ENCODE data around the gene ANGEL2.
"Not testable (repeated sequence)": the region's sequence is repeated elsewhere in the genome, so short reads cannot be mapped to it uniquely, and the experiment has no call there.

Gene ANGEL2, protein sequence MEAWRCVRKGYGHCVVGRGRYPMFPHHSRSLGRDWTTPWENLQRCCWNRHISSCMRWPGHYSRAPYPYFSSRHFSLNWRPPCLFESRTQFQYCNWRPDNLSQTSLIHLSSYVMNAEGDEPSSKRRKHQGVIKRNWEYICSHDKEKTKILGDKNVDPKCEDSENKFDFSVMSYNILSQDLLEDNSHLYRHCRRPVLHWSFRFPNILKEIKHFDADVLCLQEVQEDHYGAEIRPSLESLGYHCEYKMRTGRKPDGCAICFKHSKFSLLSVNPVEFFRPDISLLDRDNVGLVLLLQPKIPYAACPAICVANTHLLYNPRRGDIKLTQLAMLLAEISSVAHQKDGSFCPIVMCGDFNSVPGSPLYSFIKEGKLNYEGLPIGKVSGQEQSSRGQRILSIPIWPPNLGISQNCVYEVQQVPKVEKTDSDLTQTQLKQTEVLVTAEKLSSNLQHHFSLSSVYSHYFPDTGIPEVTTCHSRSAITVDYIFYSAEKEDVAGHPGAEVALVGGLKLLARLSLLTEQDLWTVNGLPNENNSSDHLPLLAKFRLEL

DNA sequence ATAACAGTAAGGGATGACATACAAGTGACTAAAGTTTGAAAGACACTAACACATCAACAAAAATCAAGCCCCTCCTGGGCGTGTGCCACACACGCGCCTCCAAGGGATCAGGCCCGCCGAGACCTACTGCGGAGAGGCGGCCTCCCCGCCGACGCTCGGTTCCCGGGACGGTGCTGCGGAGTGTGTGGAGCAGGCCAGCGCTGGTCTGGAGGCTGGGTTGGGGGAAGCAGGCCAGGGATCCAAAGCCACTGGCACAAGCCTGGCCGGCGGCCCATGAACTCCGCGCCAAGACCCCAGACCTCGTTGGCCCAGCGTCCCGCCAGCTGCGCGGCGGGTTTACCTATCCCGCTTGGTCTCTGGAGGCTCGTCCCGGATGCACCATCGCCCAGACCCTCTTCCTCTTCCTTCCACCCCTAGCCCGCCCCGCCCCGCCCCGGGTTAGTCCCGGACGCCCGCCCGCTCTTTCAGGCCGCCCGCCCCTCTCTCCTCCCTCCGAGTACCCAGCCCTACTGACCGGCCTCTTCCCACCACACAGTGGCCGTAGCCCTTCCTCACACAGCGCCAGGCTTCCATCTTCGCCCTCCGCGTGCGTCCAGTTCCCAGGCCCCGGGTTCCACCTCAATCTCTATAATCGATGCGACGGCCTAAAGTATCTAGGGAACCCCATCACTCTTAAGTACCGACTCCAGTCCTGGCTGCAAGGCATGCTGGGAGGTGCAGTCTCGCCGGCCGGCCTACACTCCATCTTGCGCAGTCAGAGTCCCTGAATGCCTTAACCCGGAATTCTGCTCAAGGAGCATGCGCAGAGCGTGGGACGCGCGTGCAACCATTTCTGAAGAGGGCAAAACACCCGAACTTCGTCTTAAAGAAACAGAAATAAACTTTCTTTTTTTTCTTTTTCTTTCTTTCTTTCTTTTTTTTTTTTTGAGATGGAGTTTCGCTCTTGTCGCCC, at the start of gene ANGEL2:
Gene ANGEL2 (minus strand): TSS at position 769 of the 952 bp plus-strand sequence. CDS start 196 bp downstream, at position 573.
- peak; percentile 97 for DNase-seq

DNA sequence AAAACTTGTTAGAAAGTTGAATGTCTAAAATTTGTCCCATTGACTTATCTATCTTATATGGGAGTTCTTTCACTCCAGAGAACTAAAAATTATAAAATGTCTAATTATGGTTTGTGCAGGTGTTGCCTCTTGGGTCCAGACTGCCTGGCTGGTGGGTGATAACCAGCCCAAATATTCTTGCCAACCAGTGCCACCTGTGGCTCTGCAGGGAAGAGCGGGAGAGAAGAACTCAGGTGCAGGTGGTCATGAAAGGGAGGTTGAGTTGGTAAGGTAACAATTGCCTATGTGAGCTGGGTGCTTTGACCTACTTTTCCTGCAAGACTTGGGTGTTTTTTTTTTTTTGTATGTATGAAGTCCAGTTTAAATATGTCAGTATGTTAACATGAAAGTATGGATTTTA, 45.6 kb upstream of the ANGEL2 start:
- DNase-seq: no peak

DNA sequence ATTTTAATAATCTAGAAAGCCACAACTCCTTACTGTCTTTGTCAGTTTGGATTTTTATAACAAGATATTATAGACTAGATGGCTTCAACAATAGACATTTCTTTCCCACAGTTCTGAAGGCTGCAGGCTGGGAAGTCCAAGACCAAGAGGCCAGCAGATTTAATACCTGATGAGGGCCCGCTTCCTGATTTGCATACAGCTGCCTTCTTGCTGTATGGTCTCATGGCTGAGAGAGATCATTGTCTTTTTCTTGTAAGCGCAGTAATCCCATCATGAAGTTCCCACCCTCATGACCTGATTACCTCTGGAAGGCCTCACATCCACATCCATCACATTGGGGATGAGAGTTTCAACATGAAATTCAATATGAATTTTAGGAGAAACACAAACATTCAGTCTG, 45.2 kb upstream of the ANGEL2 start:
- DNase-seq: no peak

DNA sequence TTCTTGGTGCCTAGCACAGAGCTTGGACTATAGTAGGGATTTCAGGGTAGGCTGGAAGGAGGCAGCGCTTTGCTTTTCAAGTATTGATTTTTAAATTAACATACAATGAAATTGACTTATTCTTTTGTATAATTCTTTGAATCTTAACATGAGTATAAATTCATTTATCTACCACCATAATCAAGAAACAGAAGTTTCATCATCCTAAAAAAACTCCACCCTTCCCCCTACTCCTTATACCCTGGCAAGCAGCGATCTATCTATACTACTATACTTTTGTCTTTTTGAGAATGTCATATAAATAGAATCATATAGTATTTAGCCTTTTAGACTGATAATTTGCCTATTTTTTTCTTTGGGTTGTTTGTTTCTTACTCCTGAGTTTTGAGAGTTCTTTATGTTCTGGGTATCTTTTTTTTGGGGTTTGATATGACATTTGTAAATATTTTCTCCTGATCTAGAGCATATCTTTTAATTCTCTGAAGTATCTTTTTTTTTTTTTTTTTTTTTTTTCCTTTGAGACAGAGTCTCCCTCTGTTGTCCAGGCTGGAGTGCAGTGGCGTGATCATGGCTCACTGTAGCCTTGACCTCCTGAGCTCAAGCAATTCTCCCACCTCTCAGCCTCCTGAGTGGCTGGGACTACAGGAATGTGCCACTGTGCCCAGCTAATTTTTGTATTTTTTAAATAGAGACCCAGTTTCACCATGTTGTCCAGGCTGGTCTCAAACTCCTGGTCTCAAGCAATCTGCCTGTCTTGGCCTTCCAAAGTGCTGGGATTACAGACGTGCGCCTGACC, 41.8 kb upstream of the ANGEL2 start:
- no peak for DNase-seq

DNA sequence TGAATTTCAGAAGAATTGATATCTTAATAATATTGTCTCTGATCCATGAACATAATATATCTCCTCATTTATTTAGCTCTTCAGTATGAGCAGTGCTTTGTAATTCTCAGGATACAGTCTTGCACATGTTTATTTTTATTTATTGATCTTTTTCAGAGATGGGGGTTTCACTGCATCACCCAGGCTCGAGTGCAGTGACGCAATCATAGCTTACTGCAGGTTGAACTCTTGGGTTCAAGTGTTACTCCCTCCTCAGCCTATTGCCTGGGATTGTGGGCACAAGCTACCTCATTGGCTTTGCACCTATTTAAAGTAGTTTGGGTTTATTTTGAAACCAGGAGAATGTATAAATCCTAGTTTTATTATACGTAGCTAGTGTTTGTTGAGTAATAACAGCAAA, 40.1 kb upstream of the ANGEL2 start:
- no peak for DNase-seq

DNA sequence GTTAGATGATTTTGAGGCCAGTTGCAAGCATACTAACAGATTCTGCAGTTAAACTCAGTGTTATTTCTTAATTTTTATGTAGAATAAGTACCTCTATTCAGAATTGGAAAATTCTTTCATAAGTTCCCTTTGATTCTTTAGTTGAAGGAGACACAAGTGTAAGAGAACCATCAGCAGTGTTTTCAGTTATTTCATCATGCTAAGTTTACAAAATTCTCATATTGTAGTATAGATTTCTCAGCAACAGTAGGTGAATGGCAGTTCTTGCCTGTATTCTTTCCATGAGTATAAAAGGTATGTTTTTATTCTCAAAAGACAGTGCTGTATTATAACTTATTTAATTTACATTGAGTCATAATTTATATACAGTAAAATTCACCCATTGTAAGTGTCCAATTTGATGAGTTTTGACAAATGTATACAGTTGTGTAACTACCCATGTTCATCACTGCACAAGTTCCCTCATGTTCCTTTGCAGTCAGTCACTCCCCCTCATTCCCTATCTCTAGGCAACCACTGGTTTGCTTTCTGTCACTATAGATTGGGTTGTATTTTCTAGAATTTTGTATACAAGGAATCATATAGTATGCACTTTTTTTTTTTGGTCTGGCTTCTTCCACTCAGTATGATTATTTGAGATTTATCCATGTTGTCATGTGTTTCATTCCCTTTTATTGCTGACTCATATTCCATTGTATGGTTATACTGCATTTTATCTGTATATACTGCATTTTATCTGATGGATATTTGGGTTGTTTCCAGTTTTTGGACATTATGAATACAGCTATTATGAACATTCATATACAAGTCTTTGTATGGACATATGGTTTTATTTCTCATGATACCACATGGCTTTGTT, 39.3 kb upstream of the ANGEL2 start:
- DNase-seq: no peak

DNA sequence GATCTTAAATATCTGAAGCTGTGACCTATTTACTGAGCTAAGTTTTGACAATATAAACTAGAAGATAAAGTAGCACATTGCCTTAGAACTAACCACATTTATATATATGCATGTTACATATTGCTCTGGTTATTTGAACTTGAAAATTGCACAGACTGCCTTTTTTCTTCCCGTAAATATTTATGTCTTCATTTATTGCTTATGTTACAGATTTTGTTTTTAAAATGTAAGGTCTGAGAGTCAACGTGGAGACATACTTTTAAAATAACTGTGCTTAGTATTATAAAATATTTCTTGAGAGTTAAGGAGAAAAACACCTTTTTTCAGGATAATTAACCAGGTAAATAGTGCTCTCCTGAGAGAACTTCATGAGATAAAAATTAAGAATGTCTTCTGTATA, 38.5 kb upstream of the ANGEL2 start:
- DNase-seq: no peak

DNA sequence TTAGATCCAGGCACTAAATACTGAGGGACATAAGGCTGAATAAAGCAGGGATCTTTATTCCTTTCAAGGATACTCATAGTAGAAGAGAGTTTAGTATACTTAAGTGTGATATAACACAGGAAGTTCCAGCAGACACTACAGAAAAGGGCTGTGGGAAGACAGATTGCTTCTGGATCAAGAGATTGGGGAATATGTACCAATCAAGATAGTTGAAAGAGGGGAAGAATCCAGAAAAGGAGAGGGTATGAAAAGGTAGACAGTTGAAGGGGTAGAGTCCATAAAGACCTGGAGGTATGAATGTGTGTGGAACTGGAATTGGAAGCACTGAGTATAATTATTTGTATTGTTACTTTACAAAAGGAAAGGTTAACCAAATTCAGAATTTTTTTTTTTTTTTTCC, 37.8 kb upstream of the ANGEL2 start:
- DNase-seq: no peak

DNA sequence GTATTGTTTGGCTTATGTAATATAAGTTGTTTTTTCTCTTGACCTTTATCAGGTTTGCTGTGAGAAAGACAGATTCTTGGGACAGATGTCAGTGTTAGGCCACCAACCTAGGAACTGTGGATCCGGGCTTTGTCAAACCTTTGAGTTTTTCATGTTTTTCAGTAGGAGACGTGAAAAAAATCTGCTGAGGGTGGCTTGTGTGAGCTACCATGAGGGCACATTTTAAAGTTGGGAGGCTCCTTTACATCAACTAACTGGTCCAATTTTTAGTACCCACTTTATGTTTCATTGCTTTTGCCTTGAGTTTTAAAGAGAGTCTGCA, 36.2 kb upstream of the ANGEL2 start:
- DNase-seq: no peak

DNA sequence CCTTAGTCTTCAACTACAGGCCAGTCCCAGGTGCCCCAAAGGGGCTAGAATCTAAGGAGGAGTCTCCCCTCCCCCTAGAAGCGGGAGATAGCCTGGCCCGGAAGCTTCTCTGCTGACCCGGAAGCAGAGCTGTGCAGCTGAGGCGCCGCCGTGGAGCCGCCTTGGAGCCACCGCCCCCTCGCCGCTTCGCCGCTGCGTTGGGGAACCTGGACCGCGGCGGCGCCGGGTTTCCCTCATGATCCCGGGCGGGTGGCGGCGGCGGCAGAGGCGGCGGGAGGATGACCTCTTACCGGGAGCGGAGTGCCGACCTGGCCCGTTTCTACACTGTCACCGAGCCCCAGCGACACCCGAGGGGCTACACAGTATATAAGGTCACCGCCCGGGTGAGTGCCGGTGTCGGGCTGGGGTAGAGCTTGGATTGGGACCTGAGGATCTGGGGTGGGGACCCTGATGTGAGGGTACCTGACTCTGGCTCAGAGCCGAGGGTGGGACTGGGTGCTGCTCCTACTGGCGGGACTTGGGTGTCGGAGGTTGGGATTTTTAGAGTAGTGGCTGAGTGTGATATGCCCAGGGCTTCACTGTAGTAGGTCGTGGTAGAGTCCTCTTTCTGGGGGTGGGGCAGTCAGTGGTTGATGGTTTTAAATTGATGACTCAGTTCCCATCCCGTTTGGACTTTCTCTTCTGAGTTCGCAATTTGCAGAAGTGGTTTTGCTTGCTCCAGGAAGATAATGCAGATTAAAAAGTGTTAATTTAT, 35.6 kb upstream of the ANGEL2 start, which contains the start of gene RPS6KC1:
Gene RPS6KC1 (plus strand): TSS at position 115 of the 754 bp plus-strand sequence. CDS start 164 bp downstream, at position 279.
- peak; percentile 58 for DNase-seq

DNA sequence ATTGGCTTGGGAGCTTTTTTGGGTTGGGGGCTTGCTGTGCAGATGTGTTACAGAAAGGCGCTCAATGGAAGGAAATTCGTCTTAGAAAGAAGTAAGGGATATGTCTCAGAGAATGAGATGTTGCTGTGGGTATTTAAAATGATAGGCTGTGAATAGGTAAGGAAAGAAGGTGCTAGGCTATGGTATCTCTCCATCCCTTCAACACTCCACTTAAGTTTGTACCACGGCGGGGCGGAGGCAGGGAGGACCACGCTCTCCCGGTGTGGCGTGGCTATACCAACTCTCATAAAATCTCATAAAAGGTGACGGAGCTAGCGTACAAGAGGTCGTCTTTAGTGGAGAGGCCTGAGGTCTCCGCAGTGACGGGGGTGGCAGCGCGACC, 35.1 kb upstream of the ANGEL2 start:
- no peak for DNase-seq

DNA sequence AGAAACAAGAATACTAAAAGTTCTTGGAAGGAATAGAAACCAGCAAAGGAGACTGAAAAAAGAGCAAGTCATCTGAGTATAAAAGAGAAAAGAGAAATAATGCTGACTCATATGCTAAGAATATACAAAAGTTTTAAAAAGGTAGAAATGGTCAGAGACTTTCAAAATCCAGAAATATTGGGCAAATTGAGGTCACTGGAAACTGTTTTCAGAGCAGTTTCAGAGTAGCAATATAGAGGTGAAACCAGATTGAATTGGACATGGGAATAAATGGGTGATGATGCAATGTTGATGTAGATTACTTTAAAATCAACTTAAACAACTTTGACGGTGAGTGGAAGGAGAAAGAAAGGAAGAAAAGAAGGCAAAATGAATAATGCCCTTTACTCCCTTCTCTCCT, 33.6 kb upstream of the ANGEL2 start:
- no peak for DNase-seq

DNA sequence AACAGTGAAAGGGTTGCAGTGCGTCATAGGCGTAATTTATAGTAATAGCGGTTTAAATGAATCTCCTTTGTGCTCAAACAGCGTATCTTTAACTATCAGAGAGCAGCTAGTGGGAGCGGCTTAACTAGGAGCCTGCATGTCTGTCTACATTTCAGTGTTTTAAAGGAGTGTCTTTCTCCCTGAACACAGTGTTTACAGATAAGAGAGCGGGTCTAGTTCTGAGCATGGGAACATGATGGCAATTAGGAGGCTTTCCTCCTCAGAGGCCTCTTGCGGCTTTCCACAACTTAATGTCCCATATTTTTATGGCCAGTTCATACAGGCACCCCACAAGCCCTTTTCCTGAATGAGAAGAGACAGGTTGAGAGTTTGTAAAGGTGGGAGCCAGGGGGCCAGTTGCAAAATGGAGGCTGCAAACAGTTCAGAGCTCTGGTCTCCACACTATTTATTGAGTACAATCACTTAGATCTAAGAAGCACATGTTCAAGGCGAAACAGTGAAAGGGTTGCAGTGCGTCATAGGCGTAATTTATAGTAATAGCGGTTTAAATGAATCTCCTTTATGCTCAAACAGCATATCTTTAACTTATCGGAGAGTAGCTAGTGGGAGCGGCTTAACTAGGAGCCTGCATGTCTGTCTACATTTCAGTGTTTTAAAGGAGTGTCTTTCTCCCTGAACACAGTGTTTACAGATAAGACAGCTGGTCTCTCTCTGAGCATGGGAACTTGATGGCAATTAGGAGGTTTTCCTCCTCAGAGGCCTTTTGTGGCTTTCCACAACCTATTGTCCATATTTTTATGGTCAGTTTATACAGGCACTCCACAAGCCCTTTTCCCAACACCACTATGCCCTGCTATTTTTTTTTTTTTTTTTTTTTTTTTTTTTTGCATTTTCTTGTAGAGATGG, 29.9 kb upstream of the ANGEL2 start:
- not testable (repeated sequence) for DNase-seq

DNA sequence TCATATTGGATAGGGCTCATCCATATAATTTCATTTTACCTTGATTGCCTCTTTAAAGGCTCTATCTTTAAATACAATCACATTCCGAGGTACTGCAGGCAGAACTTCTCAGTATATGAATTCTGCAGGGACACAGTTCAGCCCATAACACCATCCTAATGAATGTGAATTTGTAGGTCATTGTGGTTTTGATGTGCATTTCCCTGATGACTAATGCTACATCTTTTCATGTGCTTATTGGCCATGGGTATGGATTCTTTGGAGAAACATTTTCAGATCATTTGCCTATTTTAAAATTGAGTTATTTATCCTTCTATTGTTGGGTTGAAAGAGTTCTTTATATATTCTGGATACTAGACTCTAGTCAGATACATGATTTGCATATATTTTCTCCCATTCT, 25.8 kb upstream of the ANGEL2 start:
- peak; percentile 65 for DNase-seq

DNA sequence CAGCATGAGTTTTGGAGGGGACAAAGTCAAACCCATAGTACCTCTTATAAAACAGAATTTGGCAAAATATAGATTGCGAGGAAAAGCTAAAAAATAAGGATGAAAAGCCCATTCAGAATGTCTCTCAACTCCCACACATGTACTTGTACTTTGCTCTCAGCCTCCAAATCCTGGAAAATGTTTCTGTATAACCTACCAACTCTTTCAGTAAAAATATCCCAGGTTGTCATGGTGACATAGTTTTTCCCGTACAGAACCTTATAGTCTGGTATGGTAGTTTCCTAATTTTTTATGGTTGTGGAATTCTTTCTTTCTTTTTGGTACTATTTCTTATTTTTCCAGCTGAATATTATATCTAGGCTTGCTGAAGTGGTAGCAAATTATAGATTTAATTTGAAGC, 19.9 kb upstream of the ANGEL2 start:
- no peak for DNase-seq

DNA sequence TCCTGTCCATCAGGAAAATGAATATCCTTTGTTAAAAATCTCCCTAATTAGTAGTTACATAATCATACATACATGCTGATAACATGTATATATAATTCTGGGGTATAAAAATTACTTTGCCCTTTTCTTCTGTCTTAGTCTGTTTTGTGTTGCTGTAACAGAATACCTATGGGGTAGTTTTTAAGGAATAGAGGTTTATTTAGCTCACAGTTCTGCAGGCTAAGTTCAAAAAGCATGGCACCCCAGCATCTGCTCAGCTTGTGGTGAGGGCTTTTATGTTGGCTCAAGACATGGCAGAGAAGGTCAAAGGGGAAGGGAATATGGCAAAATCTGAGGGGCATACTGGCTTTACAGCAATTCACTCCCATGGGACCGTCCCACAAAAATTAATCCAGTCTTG, 19.0 kb upstream of the ANGEL2 start:
- DNase-seq: no peak

DNA sequence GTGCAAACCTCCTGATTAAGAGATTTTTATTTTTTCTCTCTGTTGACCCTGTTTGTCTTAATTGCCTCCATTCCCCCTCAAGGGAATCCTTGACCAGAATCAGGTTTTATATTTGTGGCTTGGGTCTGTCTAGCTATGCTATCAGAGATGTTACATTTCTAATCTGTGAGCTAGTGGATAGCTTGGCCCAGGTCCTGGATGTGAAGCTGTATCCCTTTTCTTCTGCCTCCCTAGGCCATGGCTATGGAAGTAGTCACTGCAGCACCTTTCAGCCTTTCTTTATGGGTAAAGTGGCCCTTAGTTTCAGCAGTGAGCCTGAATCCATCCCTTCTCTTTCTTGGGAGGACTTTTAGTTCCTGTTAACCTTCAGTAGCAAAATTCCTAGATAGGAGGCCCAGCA, 17.0 kb upstream of the ANGEL2 start:
- no peak for DNase-seq

DNA sequence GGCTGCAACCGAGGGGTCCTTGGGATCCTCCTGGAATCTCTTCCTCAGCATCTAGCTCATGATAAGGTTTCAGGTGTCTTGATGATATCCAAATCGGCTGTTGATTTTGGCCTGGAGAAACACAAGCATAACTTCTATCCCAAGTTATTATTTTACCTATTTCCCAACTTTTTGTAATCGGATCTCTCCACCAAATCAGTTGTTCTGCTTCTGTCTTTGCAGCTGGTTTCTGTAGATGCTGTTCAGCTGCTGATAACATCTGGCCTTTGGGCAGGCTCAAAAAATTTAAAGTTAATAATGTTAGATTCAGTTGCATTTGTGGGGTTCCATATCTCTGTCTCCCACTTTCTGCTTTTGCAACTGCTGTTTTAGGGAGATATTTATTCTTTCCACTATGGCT, 11.4 kb upstream of the ANGEL2 start:
- DNase-seq: not testable (repeated sequence)

DNA sequence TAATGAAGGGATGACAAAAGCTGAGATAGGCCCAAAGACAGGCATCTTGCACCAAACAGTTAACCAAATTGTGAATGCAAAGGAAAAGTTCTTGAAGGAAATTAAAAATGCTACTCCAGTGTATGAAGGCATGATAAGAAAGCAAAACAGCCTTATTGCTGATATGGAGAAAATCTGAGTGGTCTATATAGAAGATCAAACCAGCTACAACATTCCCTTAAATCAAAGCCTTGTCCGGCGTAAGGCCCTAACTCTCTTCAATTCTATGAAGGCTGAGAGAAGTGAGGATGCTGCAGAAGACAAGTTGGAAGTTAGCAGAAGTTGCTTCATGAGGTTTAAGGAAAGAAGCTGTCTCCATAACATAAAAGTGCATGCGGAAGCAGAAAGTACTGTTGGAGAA, 4.3 kb upstream of the ANGEL2 start:
- DNase-seq: no peak

DNA sequence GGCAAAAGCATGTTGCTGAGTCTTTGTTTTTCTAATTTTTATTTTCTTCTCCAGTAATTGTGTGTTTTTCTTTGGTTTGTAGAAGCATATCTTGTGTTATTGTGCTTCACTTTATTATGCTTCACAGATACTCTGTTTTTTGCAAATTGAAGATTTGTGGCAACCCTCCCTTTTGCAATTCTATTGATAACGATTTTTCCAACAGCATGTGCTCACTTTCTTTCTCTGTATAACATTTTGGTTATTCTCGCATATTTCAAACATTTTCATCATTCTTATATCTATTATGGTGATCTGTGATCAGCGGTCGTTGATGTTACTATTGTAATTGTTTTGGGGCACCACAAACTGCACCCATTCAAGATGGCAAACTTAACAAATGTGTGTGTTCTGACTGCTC, 3.8 kb upstream of the ANGEL2 start:
- DNase-seq: no peak

Measured in NCI-H1048 (cell line).